Measurements from ENCODE around the gene HEMK1.

The HEMK1 gene

DNA sequence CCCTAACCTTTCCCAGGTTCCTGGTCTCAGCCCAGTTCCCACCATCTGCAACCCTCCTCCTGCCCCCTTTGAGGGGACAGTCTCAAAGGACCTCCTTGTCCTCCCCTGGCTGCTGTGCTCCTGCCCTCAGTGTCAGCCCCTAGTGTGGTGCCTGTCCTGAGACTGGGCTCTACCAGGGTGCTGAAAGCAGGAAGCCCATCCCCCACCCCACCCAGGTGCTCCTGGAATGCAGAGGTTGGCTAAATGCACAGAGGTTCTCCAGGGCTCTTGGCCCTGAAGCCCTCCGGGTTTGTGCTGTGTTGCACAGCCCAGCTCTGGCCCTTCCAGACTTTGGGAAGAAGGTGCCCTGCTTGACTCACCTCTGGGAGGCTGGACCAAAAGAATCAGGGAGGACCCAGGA is 23.5 kb upstream of the HEMK1 start:
- DNase-seq: no peak

DNA sequence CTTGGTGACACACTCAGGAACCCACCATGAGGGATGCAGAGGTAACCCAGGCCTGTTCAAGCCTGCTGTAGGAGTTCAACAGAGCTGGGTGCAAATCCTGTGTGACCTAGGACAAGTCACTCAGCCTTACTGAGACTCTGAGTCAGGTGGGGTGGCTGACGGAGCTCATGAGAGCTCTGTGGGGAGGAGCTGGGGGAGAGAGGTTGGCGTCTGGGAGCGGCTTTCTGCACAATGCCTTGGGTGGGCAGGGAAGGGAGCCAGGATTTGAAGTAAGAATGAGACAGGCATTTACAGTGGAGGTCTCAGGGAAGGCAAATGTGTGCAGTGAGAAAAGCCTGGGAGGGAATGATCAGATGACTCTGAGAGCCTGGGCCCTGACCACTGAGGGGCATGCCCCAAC is 20.1 kb upstream of the HEMK1 start:
- DNase-seq: no peak

- no peak for DNase-seq
These were observed 19.1 kb upstream of the HEMK1 start for GRCh38 chr3:50550079-50550736.

DNA sequence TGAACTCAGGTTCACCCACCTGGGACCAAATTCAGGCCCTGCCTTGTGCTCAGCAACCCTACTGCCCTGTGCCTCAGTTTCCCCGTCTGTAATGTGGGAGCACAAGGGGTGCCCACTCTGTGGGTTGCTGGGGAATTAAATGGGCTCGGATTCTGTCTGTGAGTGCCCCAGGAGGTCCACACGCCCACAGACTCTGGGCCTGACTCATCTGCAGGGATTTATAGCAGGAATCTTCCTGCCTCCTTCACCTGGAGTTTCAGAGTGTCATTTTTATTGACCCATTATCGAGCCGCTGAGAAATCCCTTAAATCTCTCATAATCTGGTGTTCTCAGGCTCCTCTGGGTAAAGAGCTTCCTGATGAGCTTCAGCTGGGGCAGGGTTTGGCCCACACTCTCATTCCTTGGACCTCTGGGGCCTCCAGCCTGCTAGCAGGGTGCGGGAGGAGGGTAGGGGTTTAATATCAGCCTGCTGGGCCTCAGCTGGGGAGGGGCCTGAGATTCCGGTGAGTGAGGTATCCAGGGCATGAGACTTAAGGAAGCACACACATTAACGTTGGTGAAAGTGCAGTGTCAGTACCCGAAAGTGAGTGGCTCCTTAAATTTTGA is 18.2 kb upstream of the HEMK1 start:
- no peak for DNase-seq

- DNase-seq: no peak
These were observed 17.5 kb upstream of the HEMK1 start for GRCh38 chr3:50551681-50552435.

DNA sequence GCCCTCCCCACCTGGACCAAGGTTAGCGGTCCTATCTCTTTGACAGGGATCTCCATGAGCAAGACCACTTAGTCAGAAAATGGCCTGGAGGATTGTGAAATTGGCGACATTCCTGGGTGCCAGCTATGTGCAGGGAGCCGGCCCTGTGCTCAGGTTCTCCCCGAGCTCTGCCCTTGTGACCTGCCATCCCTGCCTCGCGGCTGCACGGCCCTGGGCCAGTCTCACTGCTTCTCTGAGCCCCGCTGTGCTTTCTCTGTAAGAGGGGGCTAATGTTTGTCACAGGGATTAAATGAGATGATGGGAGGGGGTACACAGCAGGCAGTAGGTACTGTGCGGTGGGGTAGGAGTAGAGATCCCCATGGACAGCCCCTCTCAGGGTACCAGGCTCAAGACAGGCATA is 16.7 kb upstream of the HEMK1 start:
- DNase-seq: no peak

DNA sequence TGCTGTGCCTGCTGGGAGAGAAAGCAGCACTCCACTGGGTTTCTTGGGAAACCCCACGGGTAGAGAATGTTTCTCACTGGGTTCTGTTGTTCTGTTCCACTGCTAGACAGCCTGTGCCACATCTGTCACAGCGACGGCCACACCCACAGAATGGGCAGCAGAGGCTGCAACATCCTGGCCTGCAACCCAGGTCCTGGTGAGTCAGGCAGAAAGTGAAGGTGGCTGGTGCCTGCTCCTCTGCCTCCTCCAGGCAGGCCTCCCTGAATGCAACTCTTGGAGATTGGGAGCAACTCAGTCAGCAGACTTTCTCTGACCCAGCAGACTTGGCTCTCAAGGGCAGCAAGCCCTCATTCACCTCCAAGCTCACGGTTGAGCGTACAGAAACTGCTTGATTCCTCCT is 14.8 kb upstream of the HEMK1 start:
- DNase-seq: no peak

DNA sequence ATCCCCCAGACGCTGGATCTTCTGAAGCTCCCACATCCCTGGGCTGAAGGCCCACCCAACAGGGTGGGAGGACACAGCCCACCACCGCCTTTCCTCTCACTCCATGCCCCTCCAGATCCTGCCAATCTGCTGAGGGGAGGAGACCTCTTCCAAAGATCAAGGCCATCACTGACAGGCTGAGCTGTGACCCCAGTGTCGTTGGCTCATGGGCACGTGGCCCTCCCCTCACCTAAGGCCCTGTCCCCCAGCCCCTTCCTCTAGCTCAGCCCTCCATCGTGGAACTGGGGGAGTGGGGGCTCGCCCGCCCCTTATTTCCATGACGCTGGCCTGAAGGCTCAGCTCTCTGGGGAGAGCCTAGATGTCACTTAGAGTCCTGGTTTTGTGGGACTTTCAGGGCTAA is 12.2 kb upstream of the HEMK1 start:
- no peak for DNase-seq

GRCh38 chr3:50557915-50558314 is 11.4 kb upstream of the HEMK1 start:
- no peak for DNase-seq

DNA sequence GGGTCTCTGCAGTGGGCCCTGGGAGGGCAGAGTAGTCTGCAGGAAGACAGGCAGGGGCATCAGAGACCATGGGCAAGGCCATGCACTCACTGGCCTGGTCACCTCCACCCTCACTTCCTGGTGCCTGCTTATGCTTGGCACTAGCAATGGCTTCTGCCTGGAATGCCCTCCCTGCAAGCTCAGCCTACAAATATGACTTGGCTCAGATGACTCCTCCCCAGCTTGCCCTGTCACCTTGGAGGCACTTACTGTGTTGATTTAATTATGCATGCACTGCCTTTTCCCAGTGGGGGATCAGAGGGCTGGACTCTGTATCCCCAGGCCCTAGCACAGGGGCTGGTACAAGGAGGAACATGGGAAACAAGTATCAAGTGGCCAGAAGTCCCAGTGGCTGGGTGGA is 9.6 kb upstream of the HEMK1 start:
- no peak for DNase-seq

DNA sequence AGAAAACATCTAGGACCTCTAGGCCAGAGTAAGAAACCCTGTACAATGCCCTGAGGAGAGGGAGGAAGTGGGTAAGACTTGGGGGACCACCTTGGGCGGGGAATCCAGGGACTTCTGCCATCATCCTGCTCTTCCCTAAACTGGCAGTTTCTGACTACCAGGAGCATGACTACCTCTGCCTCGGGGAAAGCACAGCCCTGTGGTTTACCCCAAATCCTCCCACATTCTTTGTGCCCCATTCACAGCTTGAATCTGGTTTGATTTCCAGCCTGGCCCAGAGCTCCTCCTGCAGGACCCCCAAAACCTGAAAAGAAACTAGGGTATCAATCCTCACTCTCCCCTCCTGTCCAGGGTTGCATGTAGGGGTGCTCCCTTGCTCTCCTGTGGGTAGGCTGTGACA is 6.5 kb upstream of the HEMK1 start:
- peak; percentile 68 for DNase-seq

- no peak for DNase-seq
These were observed 5.5 kb upstream of the HEMK1 start for GRCh38 chr3:50563867-50564266.

DNA sequence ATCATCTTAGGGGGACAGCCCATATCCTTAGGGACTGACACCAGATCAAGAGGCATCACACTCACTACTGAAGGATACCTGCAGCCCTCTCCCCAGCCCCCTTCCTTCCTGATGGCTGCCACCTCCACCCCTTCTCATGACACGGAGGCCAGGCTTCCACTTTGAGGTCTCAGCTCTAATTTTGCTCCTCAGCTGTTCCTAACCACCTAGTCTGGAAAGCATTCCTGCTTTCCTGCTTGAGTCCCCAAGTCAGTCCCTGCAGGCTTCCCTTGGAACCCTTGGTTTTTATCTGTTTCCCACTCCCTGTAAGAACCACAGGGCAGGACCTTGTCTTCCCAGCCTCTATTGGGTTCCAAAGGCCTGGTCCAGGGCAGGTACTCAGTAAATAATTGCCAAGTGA is 5.0 kb upstream of the HEMK1 start:
- DNase-seq: no peak

- DNase-seq: no peak
These were observed 2.3 kb upstream of the HEMK1 start for GRCh38 chr3:50567011-50567385.

- DNase-seq: no peak
These were observed 1.7 kb upstream of the HEMK1 start, which contains the start of gene C3orf18 for GRCh38 chr3:50567386-50568167. TSS of gene C3orf18 (minus strand) at chr3:50567747. CDS start at chr3:50565699, 2,048 bp downstream.

DNA sequence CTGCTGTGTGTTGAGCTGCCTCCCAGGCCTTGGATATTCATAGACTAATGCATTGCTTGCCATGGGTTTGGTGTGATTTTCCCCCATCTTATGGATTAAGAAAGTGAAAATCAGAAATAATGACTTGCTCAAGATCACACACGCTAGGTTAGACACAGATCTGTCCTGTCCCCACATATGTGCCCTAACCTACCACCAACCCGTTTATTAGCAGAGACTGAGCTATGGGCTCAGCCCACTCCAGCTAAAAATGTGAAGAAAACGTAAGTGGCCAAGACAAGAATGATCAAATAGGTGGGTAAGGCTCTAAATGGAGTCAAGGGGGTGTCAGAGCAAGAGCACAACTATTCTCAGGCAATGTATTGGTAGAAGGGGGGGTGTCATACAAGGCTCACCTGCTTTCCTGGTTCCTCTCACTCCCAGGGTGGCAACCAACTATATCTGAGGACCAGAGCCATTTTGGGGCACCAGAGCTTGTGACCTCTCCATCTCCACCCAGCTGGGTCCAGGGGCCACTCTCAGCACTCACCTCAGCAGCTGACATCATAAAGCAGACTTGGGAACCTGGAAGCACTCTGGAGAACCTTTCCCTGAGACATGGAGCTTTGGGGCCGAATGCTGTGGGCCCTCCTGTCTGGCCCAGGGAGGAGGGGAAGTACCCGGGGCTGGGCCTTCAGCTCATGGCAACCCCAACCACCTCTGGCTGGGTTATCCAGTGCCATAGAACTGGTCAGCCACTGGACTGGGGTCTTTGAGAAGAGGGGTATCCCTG is 1.4 kb downstream of the HEMK1 start:
- DNase-seq: no peak

DNA sequence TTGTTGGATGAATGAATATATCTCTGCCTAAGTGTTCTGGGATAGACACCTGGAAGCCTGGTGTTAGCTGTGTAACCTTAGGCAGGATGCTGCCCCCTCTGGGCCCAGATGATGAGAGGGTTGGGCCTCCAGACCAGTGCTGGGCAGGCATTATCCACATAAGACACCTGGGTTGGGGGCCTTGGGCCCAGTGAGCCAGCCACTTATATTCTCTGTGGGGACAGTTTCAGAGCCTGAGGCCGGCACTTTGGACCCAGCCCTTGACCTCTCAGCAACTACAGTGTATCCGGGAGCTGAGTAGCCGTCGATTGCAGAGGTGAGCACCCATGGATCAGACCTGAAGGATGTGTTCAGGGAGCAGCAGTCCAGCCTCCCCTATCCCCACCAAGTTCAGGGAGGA is 2.2 kb downstream of the HEMK1 start:
- DNase-seq: no peak

GRCh38 chr3:50572158-50572557 is 2.8 kb downstream of the HEMK1 start:
- DNase-seq: no peak

- DNase-seq: no peak
These were observed 3.6 kb downstream of the HEMK1 start for GRCh38 chr3:50572801-50573371.

DNA sequence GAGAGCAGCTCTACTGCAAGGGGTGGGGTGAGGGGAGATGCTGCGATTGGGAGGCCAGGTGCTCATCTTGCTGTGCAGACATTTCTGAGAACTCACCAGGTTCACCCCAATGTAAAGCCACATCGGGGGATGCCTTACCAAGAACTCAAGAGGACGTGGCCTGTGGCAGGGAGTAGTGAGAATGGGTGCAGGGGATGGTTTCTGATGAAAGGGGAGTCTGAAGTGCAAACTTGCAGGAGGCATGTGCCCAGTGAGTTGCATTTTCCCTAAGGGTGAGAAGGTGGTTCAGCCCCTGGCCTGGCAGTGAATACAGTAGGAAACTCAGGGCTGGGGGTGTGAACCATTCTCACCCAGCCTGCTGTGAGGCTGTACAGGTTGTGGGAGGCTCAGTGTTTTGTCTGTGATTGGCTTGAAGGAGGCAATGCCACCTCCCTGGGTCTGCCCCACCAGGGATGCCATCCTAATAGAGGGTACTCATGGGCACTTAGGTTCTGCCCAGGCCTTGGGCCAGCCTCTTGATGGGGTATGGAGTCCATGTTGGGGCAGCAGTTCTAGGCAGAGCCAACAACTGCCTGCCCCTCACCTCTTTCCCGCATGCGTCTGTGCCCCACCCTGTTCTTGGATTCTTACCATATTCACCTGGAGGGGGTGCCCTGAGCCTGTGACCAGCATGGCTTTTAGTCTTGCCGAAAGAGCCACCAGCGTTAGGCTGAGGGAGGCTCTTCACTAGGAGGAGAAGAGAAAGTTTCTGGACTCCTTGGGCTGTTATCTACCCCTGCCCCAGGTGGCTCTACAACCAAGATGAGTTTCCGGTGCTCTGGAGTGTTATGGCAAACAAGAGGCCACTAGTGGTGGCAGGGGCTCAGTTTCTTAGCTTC is 4.5 kb downstream of the HEMK1 start:
- no peak for DNase-seq

DNA sequence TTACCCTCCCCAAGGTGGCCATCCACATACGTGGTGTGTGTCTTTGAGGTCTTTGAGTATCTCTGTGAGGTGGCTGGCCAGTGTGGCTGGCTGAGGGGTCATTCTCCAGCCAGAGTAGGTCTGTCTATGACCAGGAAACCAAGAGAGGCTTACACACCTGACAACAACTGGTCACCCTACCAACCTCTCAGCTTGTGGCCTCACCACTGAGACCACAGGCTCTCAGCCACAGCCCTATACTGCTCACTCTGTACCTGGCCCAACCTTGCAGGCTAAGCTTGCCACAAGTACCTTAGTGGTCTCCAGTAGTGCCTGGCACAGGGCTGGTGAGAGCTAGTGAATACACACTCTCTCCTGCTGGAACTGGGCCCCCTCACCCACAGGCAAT is 5.1 kb downstream of the HEMK1 start:
- DNase-seq: no peak

Measured in amniotic stem cell (primary cell).